GM11168 (cell line): Measurements from ENCODE around the gene PTPN4.

ENCODE experiments used
- in situ Hi-C: fragments of 300-500 bp; cut with MboI; formaldehyde crosslinking; loops from one replicate; pipeline ENCODE4 v1.12.0; 2022; ENCODE audit warnings: low sequenced_read_pairs; ENCODE audit not compliant: unreplicated experiment

The PTPN4 gene

GRCh38 chr2:119837350-119837749 is 77.6 kb downstream of the PTPN4 start:
- in situ Hi-C loops = no loop called here

- in situ Hi-C loops = no loop called here
These were observed 78.0 kb downstream of the PTPN4 start for GRCh38 chr2:119837759-119838158.

GRCh38 chr2:119838179-119838578 is 78.5 kb downstream of the PTPN4 start:
- in situ Hi-C loops = no loop called here

GRCh38 chr2:119841550-119841949 is 81.8 kb downstream of the PTPN4 start:
- in situ Hi-C loops = no loop called here

- in situ Hi-C loops = no loop called here
These were observed 86.3 kb downstream of the PTPN4 start for GRCh38 chr2:119846021-119846420.

- in situ Hi-C loops = no loop called here
These were observed 90.3 kb downstream of the PTPN4 start for GRCh38 chr2:119849838-119850565.

- in situ Hi-C loops = no loop called here
These were observed 92.5 kb downstream of the PTPN4 start for GRCh38 chr2:119852214-119852613.

- in situ Hi-C loops = no loop called here
These were observed 94.2 kb downstream of the PTPN4 start for GRCh38 chr2:119853777-119854399.

- in situ Hi-C loops = no loop called here
These were observed 96.8 kb downstream of the PTPN4 start for GRCh38 chr2:119856469-119856901.

GRCh38 chr2:119857742-119858141 is 98.0 kb downstream of the PTPN4 start:
- in situ Hi-C loops = no loop called here

- in situ Hi-C loops = no loop called here
These were observed 99.8 kb downstream of the PTPN4 start for GRCh38 chr2:119859528-119859927.

GRCh38 chr2:119860924-119861323 is 101.2 kb downstream of the PTPN4 start:
- in situ Hi-C loops = no loop called here

- in situ Hi-C loops = no loop called here
These were observed 102.6 kb downstream of the PTPN4 start for GRCh38 chr2:119862127-119862889.

GRCh38 chr2:119864318-119864717 is 104.6 kb downstream of the PTPN4 start:
- in situ Hi-C loops = no loop called here

- in situ Hi-C loops = no loop called here
These were observed 112.0 kb downstream of the PTPN4 start for GRCh38 chr2:119871725-119872124.

- in situ Hi-C loops = no loop called here
These were observed 113.9 kb downstream of the PTPN4 start for GRCh38 chr2:119873350-119874315.

- in situ Hi-C loops = no loop called here
These were observed 119.8 kb downstream of the PTPN4 start for GRCh38 chr2:119879502-119879901.

GRCh38 chr2:119888680-119889079 is 129.0 kb downstream of the PTPN4 start:
- in situ Hi-C loops = no loop called here

GRCh38 chr2:119897736-119898395 is 138.1 kb downstream of the PTPN4 start:
- in situ Hi-C loops = no loop called here

GRCh38 chr2:119901013-119901412 is 141.3 kb downstream of the PTPN4 start:
- in situ Hi-C loops = no loop called here
